ENCODE measurements around the gene ESYT1.

ESYT1 gene

DNA sequence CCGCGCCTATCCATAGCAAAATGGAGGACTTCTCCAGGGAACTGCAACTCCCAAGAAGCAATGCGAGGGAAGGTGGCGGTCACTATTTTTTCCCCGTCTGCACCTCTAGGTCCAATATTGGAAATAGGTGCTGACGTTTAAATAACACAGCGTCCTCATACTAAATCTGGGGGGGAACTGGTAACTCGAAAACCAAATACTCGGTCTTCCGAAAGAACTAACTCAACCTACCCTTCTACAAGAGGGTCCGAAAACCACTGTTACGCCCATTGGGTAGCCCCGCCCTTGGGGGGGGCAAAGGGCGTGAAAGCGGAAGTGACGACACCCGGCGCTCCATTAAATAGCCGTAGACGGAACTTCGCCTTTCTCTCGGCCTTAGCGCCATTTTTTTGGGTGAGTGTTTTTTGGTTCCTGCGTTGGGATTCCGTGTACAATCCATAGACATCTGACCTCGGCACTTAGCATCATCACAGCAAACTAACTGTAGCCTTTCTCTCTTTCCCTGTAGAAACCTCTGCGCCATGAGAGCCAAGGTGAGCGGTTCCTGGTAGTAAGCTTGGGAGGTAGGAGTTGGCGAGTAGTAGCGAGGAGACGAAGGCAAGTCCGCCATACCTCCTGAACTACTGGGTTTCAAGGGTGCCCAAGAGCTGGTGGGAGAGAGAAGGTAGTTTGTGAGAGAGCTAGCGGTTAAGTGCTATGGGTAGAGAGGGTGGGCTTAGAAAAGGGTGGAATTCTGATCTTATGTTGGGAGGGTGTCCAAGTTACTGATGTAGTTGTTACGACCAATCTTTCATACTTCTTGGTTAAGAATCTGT, 11.6 kb upstream of the ESYT1 start, which contains the start of gene RPL41:
Gene RPL41 (plus strand): TSS at position 367 of the 815 bp plus-strand sequence.
- no peak for TF ChIP-seq CTCF (IDR thresholded peaks at IDR 0.05)

GRCh38 chr12:56117778-56118687, 10.0 kb upstream of the ESYT1 start, which contains the start of gene ZC3H10:
ZC3H10 (plus strand) TSS chr12:56118266; CDS start chr12:56120563, 2,297 bp downstream.
- peak; percentile 55 for TF ChIP-seq CTCF (IDR thresholded peaks at IDR 0.05)

DNA sequence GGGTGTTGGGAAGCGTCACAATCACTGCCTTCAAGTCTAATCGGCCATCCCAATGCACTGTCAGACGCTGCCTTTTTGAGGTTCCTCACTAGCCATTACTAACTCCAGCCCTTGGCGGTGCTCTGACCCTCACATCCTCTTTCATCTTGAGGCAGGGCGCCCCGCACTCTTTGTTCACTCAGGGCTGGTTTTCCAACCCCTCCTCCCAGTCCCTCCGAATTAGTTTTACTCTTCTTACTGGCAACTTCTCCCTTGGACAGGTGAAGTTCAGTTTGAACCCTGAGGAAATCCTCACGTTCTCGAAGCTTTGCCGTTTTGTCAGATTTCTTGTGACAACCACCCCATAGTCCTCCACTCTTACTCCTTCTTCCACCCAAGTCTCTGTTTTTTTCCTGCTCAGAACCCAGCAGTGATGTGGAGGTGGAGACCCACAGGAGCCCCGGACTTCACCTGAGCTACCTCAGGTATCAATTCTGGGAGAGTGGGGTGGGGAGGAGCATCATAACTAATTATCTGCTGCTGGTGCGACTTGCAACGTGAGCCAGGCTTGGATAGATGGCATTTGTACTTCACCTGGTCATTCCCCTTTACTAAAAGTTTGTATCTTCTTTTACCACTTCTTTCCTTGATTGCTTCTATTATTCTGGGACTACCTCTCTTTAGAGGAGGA, 9.2 kb upstream of the ESYT1 start:
- no peak for TF ChIP-seq CTCF (IDR thresholded peaks at IDR 0.05)

GRCh38 chr12:56119361-56119796, 8.7 kb upstream of the ESYT1 start:
- peak; percentile 75 for TF ChIP-seq CTCF (IDR thresholded peaks at IDR 0.05)

- no peak for TF ChIP-seq CTCF (IDR thresholded peaks at IDR 0.05)
Observed at GRCh38 chr12:56120158-56120846, 7.8 kb upstream of the ESYT1 start.

GRCh38 chr12:56121204-56121870, 6.7 kb upstream of the ESYT1 start:
- TF ChIP-seq CTCF (IDR thresholded peaks at IDR 0.05): no peak
